PC-3 (cell line): ENCODE measurements around the gene ETS1.

Experiments
- EZH2 ChIP-seq: fragments of 300-600 bp; sonication (generic); IDR thresholded peaks from one replicate; pipeline ENCODE4 v1.6.1; 2017; ENCODE audit warnings: antibody characterized with exemption, mild to moderate bottlenecking, low read length; ENCODE audit not compliant: unreplicated experiment
- EZH2phosphoT487 ChIP-seq: fragments of 300-600 bp; sonication (generic); IDR thresholded peaks from 2 replicates; pipeline ENCODE4 v1.6.1; 2018; ENCODE audit warnings: mild to moderate bottlenecking, antibody characterized with exemption, low read length, borderline replicate concordance
- TF ChIP-seq, protein P1 (sequence below): fragments of 300-600 bp; sonication (generic); conservative IDR thresholded peaks from 2 replicates; pipeline ENCODE4 v1.5.1; 2017; ENCODE audit warnings: antibody characterized with exemption, low read depth, mild to moderate bottlenecking, low read length

DNA sequence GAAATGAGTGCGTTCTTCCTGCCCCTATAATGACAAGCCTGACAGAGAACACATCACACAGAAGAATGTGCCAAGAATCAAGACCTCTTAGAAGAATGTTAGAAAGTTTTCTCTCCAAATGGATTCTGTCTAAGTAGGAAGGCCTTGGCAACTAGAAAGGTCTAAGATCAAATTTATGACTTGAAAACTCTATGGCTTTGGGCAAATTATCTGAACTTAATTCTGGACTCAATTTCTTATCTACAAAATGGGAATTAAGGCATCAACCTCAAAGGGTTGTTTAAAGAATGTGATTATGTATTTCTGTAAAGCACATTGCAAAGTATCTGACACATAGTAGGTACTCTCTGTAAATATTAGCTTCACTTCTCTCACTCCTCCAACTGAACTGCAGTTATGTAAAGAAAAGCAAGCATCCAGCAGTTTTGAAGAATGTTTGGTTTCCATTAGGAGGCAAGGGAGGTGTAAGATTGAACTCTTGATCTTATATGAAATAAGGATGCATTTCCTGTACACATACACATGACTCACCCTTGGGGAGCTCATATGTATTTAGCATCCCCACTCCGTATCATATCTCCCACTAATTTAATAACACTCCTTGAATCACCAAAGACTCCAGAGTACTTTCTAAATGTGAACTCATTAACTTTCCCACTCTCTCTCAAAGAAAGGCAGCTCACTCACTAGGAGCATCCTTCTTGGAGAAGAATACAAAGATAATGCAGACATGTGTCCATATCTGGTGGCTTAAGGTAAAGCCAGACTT lies 77.6 kb downstream of the ETS1 start:
- TF ChIP-seq EZH2phosphoT487 (no peak), EZH2 (no peak)
- TF ChIP-seq, protein P1, sequence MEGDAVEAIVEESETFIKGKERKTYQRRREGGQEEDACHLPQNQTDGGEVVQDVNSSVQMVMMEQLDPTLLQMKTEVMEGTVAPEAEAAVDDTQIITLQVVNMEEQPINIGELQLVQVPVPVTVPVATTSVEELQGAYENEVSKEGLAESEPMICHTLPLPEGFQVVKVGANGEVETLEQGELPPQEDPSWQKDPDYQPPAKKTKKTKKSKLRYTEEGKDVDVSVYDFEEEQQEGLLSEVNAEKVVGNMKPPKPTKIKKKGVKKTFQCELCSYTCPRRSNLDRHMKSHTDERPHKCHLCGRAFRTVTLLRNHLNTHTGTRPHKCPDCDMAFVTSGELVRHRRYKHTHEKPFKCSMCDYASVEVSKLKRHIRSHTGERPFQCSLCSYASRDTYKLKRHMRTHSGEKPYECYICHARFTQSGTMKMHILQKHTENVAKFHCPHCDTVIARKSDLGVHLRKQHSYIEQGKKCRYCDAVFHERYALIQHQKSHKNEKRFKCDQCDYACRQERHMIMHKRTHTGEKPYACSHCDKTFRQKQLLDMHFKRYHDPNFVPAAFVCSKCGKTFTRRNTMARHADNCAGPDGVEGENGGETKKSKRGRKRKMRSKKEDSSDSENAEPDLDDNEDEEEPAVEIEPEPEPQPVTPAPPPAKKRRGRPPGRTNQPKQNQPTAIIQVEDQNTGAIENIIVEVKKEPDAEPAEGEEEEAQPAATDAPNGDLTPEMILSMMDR = no peak
